IMR-90 (cell line): ENCODE measurements around the gene CDKAL1. TPM values are rescaled to one million over a fixed set of nuclear protein-coding genes. Genes with fewer than 3 reads are reported as not detected.

ENCODE experiments used
- ATAC-seq: fragments of 200-7000 bp; cut with Tn5 transposase; 2 replicates; pipeline ENCODE4 v1.9.1; 2020; ENCODE audit warnings: low read depth, mild to moderate bottlenecking, moderate library complexity
- BruUV-seq: library from RNA; stranded (reverse); fragments of 400-500 nt; replicated peaks from 2 replicates; lab custom pipeline; 2021; lab: Mats Ljungman, UMichigan
- CTCF ChIA-PET: fragments of 300-600 bp; formaldehyde crosslinking; extraction: SDS; loops from one replicate; lab custom pipeline; 2021; ENCODE audit warnings: antibody characterized with exemption; lab: Yijun Ruan, JAX
- POLR2A ChIA-PET: fragments of 300-600 bp; sonication (Branson Sonifier 250); formaldehyde crosslinking; loops from one replicate; lab custom pipeline; 2022; ENCODE audit warnings: antibody characterized with exemption; ENCODE audit not compliant: unreplicated experiment; lab: Charles Lee
- DNase-seq: peaks from one replicate; pipeline ENCODE4 v3.0.0; 2013
- H2AFZ ChIP-seq: replicated peaks from 2 replicates; pipeline ENCODE3; 2013; ENCODE audit warnings: low read length, mild to moderate bottlenecking; ENCODE audit not compliant: poor library complexity
- H2AK5ac ChIP-seq: 2 replicates; pipeline ENCODE4 v1.6.1; 2013; ENCODE audit warnings: low read depth, low read length, inconsistent platforms
- H2AK9ac ChIP-seq: replicated peaks from 2 replicates; pipeline ENCODE3; 2013; ENCODE audit warnings: mild to moderate bottlenecking, low read depth, low read length, moderate library complexity; ENCODE audit not compliant: poor library complexity
- H2BK120ac ChIP-seq: 2 replicates; pipeline ENCODE4 v1.6.1; 2013; ENCODE audit warnings: low read depth, low read length, inconsistent platforms
- H2BK15ac ChIP-seq: 3 replicates; pipeline ENCODE4 v1.6.1; 2013; ENCODE audit warnings: low read depth, low read length, inconsistent platforms
- H2BK20ac ChIP-seq: 2 replicates; pipeline ENCODE4 v1.6.1; 2013; ENCODE audit warnings: low read depth, mild to moderate bottlenecking, inconsistent platforms, low read length, moderate library complexity
- H2BK5ac ChIP-seq: 2 replicates; pipeline ENCODE4 v1.6.1; 2013; ENCODE audit warnings: mild to moderate bottlenecking, low read depth, low read length, inconsistent platforms; ENCODE audit not compliant: poor library complexity, severe bottlenecking
- H3K14ac ChIP-seq: replicated peaks from 2 replicates; pipeline ENCODE4 v1.6.1; 2013; ENCODE audit warnings: low read depth, low read length, inconsistent platforms
- H3K18ac ChIP-seq: 2 replicates; pipeline ENCODE4 v1.6.1; 2013; ENCODE audit warnings: low read depth, low read length, control low read depth
- H3K23ac ChIP-seq: 2 replicates; pipeline ENCODE4 v1.6.1; 2013; ENCODE audit warnings: low read depth, low read length, inconsistent platforms
- H3K27ac ChIP-seq: 2 replicates; pipeline ENCODE4 v1.5.1; 2013; ENCODE audit warnings: mild to moderate bottlenecking, control low read depth, low read length; ENCODE audit not compliant: insufficient read depth
- H3K27me3 ChIP-seq: 2 replicates; pipeline ENCODE4 v1.6.1; 2013; ENCODE audit warnings: low read length; ENCODE audit not compliant: control insufficient read depth, insufficient read depth
- H3K36me3 ChIP-seq: 2 replicates; pipeline ENCODE4 v1.6.1; 2013; ENCODE audit warnings: low read length, mixed read lengths; ENCODE audit not compliant: control insufficient read depth, insufficient read depth
- H3K4ac ChIP-seq: 2 replicates; pipeline ENCODE4 v1.6.1; 2013; ENCODE audit warnings: low read depth, low read length, inconsistent platforms
- H3K4me1 ChIP-seq: 2 replicates; pipeline ENCODE4 v1.6.1; 2013; ENCODE audit warnings: low read length, mixed read lengths; ENCODE audit not compliant: control insufficient read depth, insufficient read depth
- H3K4me2 ChIP-seq: 2 replicates; pipeline ENCODE4 v1.6.1; 2013; ENCODE audit warnings: low read depth, mild to moderate bottlenecking, control low read depth, low read length, moderate library complexity
- H3K4me3 ChIP-seq: 2 replicates; pipeline ENCODE4 v1.5.1; 2013; ENCODE audit warnings: low read depth, mild to moderate bottlenecking, control low read depth, low read length, moderate library complexity; ENCODE audit not compliant: insufficient read depth
- H3K56ac ChIP-seq: 2 replicates; pipeline ENCODE4 v1.6.1; 2013; ENCODE audit warnings: low read length, inconsistent platforms; ENCODE audit not compliant: insufficient read depth; ENCODE audit errors: extremely low read depth
- H3K79me1 ChIP-seq, 2 experiments: 2 replicates each; pipeline ENCODE4 v1.6.1; 2013; ENCODE audit warnings: low read length in 2 of 2, inconsistent platforms in 1 of 2, low read depth in 1 of 2
- H3K9ac ChIP-seq: 2 replicates; pipeline ENCODE4 v1.6.1; 2013; ENCODE audit warnings: low read depth, low read length, control low read depth
- H3K9me1 ChIP-seq: 2 replicates; pipeline ENCODE4 v1.6.1; 2013; ENCODE audit warnings: low read length, inconsistent platforms; ENCODE audit not compliant: insufficient read depth
- H3K9me3 ChIP-seq: 2 replicates; pipeline ENCODE4 v1.6.1; 2013; ENCODE audit warnings: low read length; ENCODE audit not compliant: control insufficient read depth, insufficient read depth
- H4K20me1 ChIP-seq: 2 replicates; pipeline ENCODE4 v1.6.1; 2013; ENCODE audit warnings: low read length, inconsistent platforms; ENCODE audit not compliant: insufficient read depth
- H4K5ac ChIP-seq: 2 replicates; pipeline ENCODE4 v1.6.1; 2013; ENCODE audit warnings: mild to moderate bottlenecking, low read depth, low read length, control low read depth
- H4K8ac ChIP-seq, 2 experiments: 2 replicates each; pipeline ENCODE4 v1.6.1; 2013; ENCODE audit warnings: low read depth in 2 of 2, low read length in 2 of 2, control low read depth in 1 of 2, inconsistent platforms in 1 of 2
- H4K91ac ChIP-seq: 2 replicates; pipeline ENCODE4 v1.6.1; 2013; ENCODE audit warnings: low read depth, low read length, inconsistent platforms; ENCODE audit not compliant: insufficient read depth
- MXI1 ChIP-seq: IDR thresholded peaks from 2 replicates; pipeline ENCODE4 v1.6.1; 2012; ENCODE audit warnings: low read depth, mild to moderate bottlenecking, low read length, moderate library complexity, borderline replicate concordance
- NFE2L2 ChIP-seq: fragments of 150-350 bp; IDR thresholded peaks from 2 replicates; pipeline ENCODE4 v1.6.1; 2016; ENCODE audit warnings: low read depth, mild to moderate bottlenecking, low read length
- RAD21 ChIP-seq: IDR thresholded peaks from 2 replicates; pipeline ENCODE4 v1.6.1; 2012; ENCODE audit warnings: low read length, improper control_type of control experiment
- RCOR1 ChIP-seq: IDR thresholded peaks from 2 replicates; pipeline ENCODE4 v1.6.1; 2012; ENCODE audit warnings: mild to moderate bottlenecking, low read length, improper control_type of control experiment; ENCODE audit not compliant: insufficient replicate concordance
- RFX5 ChIP-seq: IDR thresholded peaks from 2 replicates; pipeline ENCODE4 v1.8.0; 2012; ENCODE audit warnings: low read depth, mild to moderate bottlenecking, low read length, moderate library complexity
- WGBS, 2 experiments: methylation state at CpG; one replicate each; pipeline versions ENCODE4 v1.1.5 to v1.1.7; 2013; ENCODE audit warnings: missing lambda C conversion rate in 2 of 2; ENCODE audit not compliant: insufficient read length in 1 of 2; ENCODE audit errors: extremely low coverage in 2 of 2; 5-methylcytosine and 5-hydroxymethylcytosine counted together
- dilution Hi-C: fragments of 300-500 bp; cut with HindIII; formaldehyde crosslinking; loops from one replicate; pipeline ENCODE4 v1.14.3; 2018; ENCODE audit warnings: low sequenced_read_pairs; ENCODE audit not compliant: unreplicated experiment
- in situ Hi-C: fragments of 300-500 bp; cut with MboI; formaldehyde crosslinking; loops from 3 replicates; pipeline ENCODE4 v1.14.3; 2019; ENCODE audit warnings: low sequenced_read_pairs, inconsistent platforms, mixed read lengths
- intact Hi-C: fragments of 100-400 bp; cut with micrococcal nuclease; formaldehyde crosslinking; loops from 2 replicates; pipeline ENCODE4 v1.10.0; 2022
- polyA plus RNA-seq, 3 experiments: library from polyadenylated mRNA; depleted of rRNA; stranded (reverse); fragments of >200 nt; gene quantifications; 2 replicates each; pipeline ENCODE4 v1.2.3, GENCODE V29; 2012; ENCODE audit warnings: low replicate concordance in 1 of 3
- total RNA-seq: library from RNA; depleted of rRNA; stranded (reverse); fragments of >200 nt; gene quantifications from 2 replicates; pipeline ENCODE4 v1.2.3, GENCODE V29; 2012
- TF ChIP-seq, protein P1 (sequence below): conservative IDR thresholded peaks from 2 replicates; pipeline ENCODE4 v1.5.1; 2012; ENCODE audit warnings: mild to moderate bottlenecking, low read depth, low read length, improper control_type of control experiment
- TF ChIP-seq, protein P2 (sequence below): fragments of 150-350 bp; IDR thresholded peaks from 2 replicates; pipeline ENCODE4 v1.6.1; 2017; ENCODE audit warnings: mild to moderate bottlenecking, antibody characterized with exemption, low read length, low read depth

The CDKAL1 gene
- total and polyA plus RNA-seq, 2 of the 4 experiments (the other 2 are of a cell fraction), result 3.7 to 13.1 TPM

DNA sequence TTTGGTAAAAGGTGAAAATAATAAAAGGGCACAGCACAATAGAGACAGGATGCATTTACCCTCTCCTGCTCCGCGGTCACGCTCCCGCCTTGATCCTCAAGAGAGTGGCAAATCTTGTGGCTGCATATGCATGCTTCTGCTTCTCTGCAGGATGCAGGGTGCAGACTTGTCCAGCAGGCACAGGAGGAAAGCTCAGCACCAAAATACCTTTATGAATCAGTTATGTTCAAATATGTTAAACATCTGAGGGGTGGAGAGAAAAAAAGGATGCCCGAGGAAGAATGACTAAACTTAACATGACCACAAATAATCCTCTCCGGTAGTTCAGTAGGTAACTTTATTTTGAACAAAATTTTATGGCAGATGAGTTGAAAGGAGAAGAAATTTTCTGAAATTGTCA lies 693.2 kb downstream of the CDKAL1 start:
- DNase-seq, result peak; percentile 54
- Histone ChIP-seq H3K23ac (no peak overlapping the region), H2BK120ac (no peak overlapping the region), H3K9me3 (no peaks in the 10 kb centered on the region), H4K5ac (no peak overlapping the region), H3K4me1 (peaks cover 6% of the 10 kb centered on the region), H2AFZ (no peak overlapping the region), H2AK9ac (no peak overlapping the region), H3K4me2 (no peak overlapping the region), H2BK20ac (no peak overlapping the region), H3K9ac (no peak overlapping the region), H4K91ac (no peak overlapping the region), H3K18ac (no peak overlapping the region), H3K4ac (no peak overlapping the region), H2AK5ac (no peak overlapping the region), H3K9me1 (peaks cover 7% of the 10 kb centered on the region), H3K79me1 (no peaks in the 10 kb centered on the region), H2BK15ac (no peak overlapping the region), H2BK5ac (no peak overlapping the region), H3K4me3 (no peak overlapping the region), H4K20me1 (no peaks in the 10 kb centered on the region), H3K14ac (no peak overlapping the region), H3K27ac (no peak overlapping the region), H3K27me3 (no peaks in the 10 kb centered on the region), H4K8ac (no peak overlapping the region), H3K36me3 (no peaks in the 10 kb centered on the region), H3K56ac (no peak overlapping the region)
- POLR2A ChIA-PET, result no interaction called here
- BruUV-seq, result no TSS peak
- dilution Hi-C loops (no loop called here), in situ Hi-C loops (no loop called here), intact Hi-C loops (no loop called here)
- TF ChIP-seq RAD21 (no peak), MXI1 (no peak), RFX5 (no peak), RCOR1 (no peak), NFE2L2 (no peak)
- TF ChIP-seq, protein P1, sequence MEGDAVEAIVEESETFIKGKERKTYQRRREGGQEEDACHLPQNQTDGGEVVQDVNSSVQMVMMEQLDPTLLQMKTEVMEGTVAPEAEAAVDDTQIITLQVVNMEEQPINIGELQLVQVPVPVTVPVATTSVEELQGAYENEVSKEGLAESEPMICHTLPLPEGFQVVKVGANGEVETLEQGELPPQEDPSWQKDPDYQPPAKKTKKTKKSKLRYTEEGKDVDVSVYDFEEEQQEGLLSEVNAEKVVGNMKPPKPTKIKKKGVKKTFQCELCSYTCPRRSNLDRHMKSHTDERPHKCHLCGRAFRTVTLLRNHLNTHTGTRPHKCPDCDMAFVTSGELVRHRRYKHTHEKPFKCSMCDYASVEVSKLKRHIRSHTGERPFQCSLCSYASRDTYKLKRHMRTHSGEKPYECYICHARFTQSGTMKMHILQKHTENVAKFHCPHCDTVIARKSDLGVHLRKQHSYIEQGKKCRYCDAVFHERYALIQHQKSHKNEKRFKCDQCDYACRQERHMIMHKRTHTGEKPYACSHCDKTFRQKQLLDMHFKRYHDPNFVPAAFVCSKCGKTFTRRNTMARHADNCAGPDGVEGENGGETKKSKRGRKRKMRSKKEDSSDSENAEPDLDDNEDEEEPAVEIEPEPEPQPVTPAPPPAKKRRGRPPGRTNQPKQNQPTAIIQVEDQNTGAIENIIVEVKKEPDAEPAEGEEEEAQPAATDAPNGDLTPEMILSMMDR, result no peak
- TF ChIP-seq, protein P2, sequence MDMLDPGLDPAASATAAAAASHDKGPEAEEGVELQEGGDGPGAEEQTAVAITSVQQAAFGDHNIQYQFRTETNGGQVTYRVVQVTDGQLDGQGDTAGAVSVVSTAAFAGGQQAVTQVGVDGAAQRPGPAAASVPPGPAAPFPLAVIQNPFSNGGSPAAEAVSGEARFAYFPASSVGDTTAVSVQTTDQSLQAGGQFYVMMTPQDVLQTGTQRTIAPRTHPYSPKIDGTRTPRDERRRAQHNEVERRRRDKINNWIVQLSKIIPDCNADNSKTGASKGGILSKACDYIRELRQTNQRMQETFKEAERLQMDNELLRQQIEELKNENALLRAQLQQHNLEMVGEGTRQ, result no peak
- no CpG with 5 or more reads among the region's 6 CpGs for WGBS, 2 experiments
- ATAC-seq, result 0 out of 2 replicates have a peak, but pooled peaks have one; percentile 32
- CTCF ChIA-PET, result no interaction called here
